Measurements from ENCODE around the gene MRPL58.
"Not testable (repeated sequence)": the region's sequence is repeated elsewhere in the genome, so short reads cannot be mapped to it uniquely, and the experiment has no call there.

MRPL58 gene

DNA sequence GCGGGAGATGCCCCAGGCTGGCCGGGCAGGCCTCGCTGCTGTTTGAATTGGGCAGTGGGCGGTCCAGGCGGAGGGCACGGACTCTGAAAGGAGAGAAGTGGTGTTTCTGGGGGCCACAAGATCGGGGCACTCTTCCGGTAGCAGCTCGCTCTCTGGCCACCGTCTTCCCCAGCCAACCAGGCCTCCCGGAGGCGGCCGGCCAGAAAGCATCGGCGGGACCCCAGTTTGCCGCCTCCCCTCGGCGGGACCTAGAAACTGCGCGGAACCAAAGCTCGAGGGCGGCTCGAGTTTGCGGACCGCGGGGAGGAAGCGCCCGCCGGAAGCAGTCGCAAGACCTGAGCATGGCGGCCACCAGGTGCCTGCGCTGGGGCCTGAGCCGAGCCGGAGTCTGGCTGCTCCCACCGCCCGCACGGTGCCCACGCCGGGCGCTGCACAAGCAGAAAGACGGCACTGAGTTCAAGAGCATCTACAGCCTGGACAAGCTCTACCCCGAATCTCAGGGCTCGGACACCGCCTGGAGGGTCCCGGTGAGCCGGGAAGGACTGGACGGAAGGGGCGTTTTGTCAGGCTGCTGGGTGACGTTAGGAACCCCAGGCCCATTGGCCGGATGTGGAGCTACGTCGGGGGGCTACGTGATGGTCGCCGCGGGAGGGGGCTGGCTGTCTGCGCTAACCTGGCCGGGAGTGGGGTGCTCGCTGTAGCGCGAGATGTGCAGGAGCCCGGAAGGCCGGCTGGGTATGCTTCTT lies at the start of gene MRPL58:
MRPL58 (plus strand) TSS at position 325 of the 746 bp plus-strand sequence; CDS start at position 342, 17 bp downstream.
- peak; percentile 72 for DNase-seq (ENCODE audit: low read depth)

GRCh38 chr17:74963656-74964055 lies 48.8 kb upstream of the MRPL58 start:
- no peak for DNase-seq (ENCODE audit: low read depth)

DNA sequence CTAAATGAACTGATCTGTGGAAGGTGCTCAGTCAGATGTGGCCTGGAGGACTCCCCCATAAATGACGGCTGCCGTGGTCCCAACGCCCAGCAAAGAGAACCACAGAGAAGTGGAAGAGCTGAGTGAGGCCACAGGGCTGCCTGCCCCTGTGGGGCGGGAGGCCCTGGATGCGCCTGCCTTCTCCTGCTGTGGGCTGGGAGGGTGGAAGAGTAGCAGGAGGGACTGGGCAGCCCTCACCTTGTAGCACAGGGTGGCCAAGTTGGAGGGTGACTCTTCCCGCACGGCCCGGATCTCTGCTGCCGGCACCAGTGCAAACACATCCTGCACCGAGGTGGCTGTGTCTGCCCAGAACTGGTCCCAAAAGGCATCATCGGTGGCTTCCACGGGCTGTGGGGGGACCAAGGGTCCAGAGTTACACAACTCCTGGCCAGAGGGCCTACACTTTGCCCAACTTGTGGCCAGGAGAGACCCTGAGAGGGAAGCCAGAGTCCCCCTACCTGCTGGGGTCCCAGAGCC lies 48.2 kb upstream of the MRPL58 start:
- no peak for DNase-seq (ENCODE audit: low read depth)

DNA sequence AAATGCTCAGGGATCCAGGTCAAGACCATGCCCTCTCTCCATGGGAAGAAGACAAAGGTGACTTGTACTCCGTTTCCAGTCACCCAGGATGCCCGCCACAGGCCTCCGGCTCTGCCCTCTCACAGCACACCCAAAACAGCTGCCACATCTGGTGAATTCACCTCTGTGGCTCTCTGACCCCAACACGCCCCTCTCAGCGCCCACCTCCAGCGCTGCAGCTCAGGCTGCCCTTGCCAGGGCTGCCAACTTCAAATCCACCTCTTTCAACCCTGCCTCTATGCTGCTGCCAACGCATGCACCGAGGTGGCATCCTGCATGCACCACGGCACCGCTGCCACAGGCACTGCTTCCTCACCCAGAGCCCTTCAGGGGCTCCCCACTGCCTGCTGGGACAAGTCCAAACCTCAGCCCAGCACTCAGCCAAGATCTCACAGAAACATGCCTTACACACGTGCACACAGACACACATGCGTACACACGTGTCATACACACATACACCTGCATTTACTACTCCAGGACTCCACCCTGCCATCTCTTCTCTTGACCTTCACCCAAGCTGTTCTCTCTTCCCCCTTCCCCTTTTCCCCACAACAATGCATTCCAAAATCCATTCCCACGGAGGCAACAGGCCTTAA lies 47.4 kb upstream of the MRPL58 start:
- DNase-seq (ENCODE audit: low read depth) = no peak

- DNase-seq (ENCODE audit: low read depth) = no peak
Measured at GRCh38 chr17:74968361-74968780, 44.1 kb upstream of the MRPL58 start.

DNA sequence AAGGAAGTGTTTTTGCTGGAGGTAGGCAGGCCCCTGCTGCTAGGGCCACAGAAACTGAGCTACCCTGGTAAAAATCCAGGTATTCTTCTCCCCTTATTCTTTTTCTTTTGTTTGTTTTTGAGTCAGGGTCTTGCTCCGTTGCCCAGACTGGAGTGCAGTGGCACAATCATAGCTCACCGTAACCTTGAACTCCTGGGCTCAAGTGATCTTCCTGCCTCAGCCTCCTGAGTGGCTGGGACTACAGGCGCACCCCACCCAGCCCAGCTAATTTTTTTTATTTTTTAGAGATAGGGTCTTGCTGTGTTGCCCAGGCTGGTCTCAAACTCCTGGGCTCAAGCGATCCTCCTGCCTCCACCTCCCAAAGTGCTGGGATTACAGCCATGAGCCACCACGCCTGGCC lies 43.0 kb upstream of the MRPL58 start:
- not testable (repeated sequence) for DNase-seq (ENCODE audit: low read depth)

DNA sequence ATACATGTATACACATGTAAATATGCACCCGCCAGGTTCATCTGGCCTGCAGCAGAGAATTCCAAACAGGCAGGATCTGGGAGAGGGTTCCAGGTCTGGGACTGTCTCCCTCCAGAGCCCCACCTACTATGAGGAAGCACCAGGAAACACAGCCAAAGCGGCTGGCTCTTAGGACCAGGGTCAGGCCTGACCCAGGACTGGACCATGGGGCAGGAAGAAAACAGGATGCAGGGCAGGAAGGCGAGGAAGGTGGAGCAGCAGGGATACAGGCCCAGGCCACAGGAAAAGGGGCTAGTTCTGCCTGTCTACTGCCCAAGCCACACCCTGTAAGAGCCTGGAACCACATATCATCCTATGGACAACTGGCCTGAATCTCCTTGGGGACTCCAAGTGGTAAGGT lies 42.1 kb upstream of the MRPL58 start:
- no peak for DNase-seq (ENCODE audit: low read depth)

- no peak for DNase-seq (ENCODE audit: low read depth)
Measured at GRCh38 chr17:74971069-74971841, 41.2 kb upstream of the MRPL58 start.

DNA sequence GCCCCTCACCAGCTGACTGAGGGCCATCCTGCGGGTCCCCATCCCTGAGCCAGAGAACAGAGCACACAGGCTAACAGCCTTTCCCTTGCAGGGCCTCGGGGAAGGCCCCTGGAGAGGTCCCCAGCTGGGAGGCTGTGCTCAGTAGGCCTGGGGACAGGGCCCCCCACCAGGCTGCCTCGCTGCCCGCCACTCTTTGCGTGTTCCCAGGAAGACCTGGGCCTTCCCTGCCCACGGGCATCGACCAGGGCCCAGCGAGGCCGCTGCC lies 40.7 kb upstream of the MRPL58 start:
- DNase-seq (ENCODE audit: low read depth) = no peak

DNA sequence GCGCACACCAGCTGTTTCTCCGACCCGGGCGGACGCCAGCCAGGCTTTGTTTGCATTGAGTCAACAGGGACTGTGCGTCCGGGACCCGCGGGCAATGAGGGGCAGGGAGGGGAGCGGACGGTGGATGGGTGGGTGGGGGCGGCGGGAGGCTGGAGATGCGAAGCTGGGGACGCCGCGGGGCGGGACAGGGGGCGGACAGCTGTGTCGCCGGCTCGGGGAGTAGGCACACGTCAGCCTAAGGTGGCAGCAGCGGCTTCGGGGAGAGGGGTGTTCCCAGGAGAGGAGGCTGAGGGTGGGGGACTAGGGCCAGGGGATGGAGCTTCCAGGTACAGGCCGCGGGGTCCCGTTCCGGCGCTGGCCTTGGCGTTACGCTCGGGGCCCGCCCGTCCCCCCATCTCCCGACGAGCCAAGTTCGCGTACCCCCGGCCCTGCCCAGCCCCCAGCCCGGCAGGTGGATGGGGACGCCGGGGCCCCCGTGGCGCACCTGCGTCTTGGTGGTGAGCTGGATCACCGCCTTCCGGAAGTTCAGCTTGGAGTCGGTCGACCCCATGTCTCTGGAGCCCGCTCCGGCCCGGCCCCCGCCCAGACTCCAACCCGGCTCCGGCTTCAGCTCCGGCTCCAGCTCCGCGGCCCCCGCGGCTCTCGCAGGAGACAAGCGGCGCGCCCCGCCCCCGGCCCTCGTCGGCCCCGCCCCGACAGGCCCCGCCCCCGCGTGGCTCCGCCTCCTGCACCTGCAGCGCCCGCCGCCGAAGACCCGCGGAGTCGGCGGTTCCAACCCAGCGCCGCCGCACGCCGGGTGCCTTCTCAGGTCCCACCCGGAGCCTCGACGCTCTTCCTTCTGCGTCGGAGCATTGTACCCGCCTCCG lies 40.1 kb upstream of the MRPL58 start, which contains the start of gene HID1:
HID1 (minus strand) TSS at position 653 of the 866 bp plus-strand sequence; CDS start at position 550, 103 bp downstream.
- peak; percentile 73 for DNase-seq (ENCODE audit: low read depth)

DNA sequence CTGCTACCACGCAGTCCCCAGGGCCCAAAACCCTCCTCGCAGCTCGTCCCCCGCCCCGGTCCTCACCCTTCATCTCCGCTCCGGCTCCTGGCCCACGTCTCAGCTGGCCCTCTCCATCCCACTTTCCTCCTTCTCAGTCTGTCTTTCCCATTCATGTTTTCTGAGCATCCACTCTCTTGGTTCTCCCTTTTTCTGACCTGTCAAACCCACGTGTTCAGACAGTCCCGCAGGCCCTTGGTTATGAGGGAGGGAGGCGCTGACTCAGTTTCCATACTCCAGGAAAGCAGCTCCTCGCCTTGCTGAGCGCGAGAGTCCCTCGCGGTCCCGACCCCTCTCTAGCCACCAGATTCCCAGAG lies 39.5 kb upstream of the MRPL58 start:
- no peak for DNase-seq (ENCODE audit: low read depth)

DNA sequence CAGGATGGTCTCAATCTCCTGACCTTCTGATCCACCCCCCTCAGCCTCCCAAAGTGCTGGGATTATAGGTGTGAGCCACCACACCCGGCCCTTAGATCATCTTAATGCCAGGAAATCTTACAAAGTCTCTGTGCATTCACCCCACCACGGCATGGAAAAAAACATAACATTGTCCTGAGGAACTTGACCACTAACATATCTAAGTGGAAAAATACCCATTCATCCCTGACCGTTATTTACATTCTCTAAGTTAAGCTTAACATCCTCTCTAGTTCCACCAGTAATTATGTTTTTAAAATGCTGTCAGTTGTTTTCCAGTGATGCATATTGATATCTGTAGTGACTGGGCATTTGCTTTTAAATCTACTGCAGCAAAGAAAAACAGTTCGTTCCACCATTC lies 36.5 kb upstream of the MRPL58 start:
- no peak for DNase-seq (ENCODE audit: low read depth)

- DNase-seq (ENCODE audit: low read depth) = no peak
Measured at GRCh38 chr17:74977802-74978201, 34.7 kb upstream of the MRPL58 start.

DNA sequence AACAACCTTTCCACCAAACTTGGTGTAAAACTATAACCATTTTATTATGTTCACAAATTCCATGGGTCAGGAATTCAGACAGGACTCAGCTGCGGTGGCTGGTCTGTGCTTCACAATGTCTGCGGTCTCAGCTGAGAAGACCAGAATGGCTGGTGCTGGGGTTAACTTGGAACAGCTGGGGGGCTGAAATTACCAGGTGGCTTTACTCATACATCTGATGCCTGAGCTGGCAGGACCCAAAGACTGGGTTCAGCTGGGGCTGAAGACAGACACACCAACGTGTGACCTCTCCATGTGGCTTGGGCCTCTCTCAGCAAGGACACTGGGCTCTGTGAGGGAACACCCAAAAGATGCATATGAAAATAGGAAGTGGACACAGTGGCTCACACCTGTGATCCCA lies 34.2 kb upstream of the MRPL58 start:
- no peak for DNase-seq (ENCODE audit: low read depth)

GRCh38 chr17:74979408-74980146 lies 32.9 kb upstream of the MRPL58 start:
- DNase-seq (ENCODE audit: low read depth) = no peak

GRCh38 chr17:74981318-74981978 lies 31.0 kb upstream of the MRPL58 start:
- no peak for DNase-seq (ENCODE audit: low read depth)

DNA sequence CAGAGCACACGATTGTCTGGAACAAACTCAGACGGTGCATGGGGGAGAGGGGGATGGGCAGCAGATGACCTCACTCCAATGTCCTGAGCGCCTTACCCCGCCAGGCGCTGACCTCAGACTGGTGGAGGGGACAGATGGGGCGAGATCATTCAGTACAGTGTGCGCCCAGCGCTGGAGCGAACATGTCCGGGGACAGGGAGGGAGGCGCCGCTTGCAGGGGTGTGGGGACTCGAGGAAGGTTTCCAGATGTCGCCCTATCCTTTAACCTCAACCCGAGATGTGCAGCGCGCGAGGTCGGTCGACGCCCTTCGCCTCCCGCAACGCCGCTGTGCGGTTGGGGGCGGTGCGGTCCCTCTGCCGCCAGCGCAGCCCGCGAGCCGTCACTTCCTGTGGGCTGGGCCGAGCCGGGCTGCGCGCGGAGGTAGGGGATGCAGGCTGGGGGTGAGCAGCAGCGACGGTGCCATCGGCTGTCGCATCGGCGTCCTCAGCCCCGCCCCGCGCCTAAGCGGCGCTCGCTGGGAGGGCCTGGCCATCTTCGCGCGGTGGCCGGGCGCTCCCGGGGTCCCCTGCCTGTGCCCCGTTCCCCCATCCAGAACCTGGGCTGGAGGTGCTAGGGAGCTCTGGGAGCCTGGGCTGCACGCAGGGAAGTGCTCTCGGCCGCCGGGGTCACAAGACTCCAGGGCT lies 30.3 kb upstream of the MRPL58 start:
- DNase-seq (ENCODE audit: low read depth) = peak; percentile 77

GRCh38 chr17:74982663-74983313 lies 29.7 kb upstream of the MRPL58 start:
- DNase-seq (ENCODE audit: low read depth) = not testable (repeated sequence)

DNA sequence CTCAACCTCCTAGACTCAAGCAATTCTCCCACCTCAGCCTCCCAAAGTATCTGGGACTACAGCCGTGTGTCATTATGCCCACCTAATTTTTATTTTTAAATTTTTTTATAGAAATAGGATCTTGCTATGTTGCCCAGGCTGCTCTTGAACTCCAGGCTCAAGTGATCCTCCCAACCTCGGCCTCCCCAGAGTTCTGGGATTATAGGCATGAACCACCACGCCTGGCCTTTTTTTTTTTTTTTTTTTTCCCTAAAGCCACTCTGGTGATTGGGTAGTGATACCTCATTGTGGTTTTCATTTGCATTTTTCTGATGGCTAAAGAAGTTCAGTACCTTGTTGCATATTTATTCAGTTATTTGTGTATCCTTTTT lies 26.3 kb upstream of the MRPL58 start:
- DNase-seq (ENCODE audit: low read depth) = no peak
